Esophagus squamous epithelium (tissue), 4 donors: Measurements from ENCODE around the gene ABHD13.

ENCODE experiments used
- CTCF ChIP-seq, 6 experiments: fragments of 450-650 bp in 4 of 6; fragments of 200-600 bp in 2 of 6; sonication (generic) in 2 of 6; IDR thresholded peaks; one replicate each; pipeline ENCODE4 v1.5.1; 2016 to 2019; ENCODE audit warnings: antibody characterized with exemption in 6 of 6, mild to moderate bottlenecking in 4 of 6, moderate library complexity in 4 of 6
- POLR2A ChIP-seq, 4 donors: fragments of 450-650 bp; IDR thresholded peaks; one replicate each; pipeline ENCODE4 v1.6.1; 2017; ENCODE audit warnings: antibody characterized with exemption in 4 of 4, mild to moderate bottlenecking in 4 of 4, moderate library complexity in 3 of 4

GRCh38 chr13:108283110-108283509 lies 64.9 kb downstream of the ABHD13 start:
- TF ChIP-seq CTCF (IDR thresholded peaks at IDR 0.05) (no peak), POLR2A (IDR thresholded peaks at IDR 0.05) (no peak)
